GM19328 (cell line): ENCODE data around the gene STRN4.
"Not testable (repeated sequence)": the region's sequence is repeated elsewhere in the genome, so short reads cannot be mapped to it uniquely, and the experiment has no call there.

Experiments
- ATAC-seq: cut with Tn5 transposase; IDR thresholded peaks from one replicate; pipeline ENCODE4 v1.9.1; 2021; ENCODE audit warnings: mild to moderate bottlenecking, moderate library complexity; ENCODE audit not compliant: unreplicated experiment

STRN4 gene

GRCh38 chr19:46746281-46747057 is at the start of gene STRN4:
TSS of gene STRN4 (minus strand) at chr19:46746450. CDS start at chr19:46746430, 20 bp downstream.
- no peak for ATAC-seq

GRCh38 chr19:46791944-46792343 is 45.7 kb upstream of the STRN4 start:
- ATAC-seq: no peak

GRCh38 chr19:46789371-46789770 is 43.1 kb upstream of the STRN4 start:
- ATAC-seq: no peak

- no peak for ATAC-seq
Measured at GRCh38 chr19:46788968-46789338, 42.7 kb upstream of the STRN4 start.

- ATAC-seq: peak; percentile 57
Measured at GRCh38 chr19:46788262-46788967, 42.2 kb upstream of the STRN4 start, which contains the start of gene SLC1A5. TSS of gene SLC1A5 (minus strand) at chr19:46788594. CDS start at chr19:46787965, 629 bp downstream.

GRCh38 chr19:46787331-46788261 is 41.3 kb upstream of the STRN4 start:
- ATAC-seq: no peak

GRCh38 chr19:46787040-46787330 is 40.7 kb upstream of the STRN4 start:
- ATAC-seq: no peak

- no peak for ATAC-seq
Measured at GRCh38 chr19:46786236-46787039, 40.2 kb upstream of the STRN4 start.

- ATAC-seq: no peak
Measured at GRCh38 chr19:46785980-46786235, 39.7 kb upstream of the STRN4 start.

GRCh38 chr19:46785054-46785979 is 39.1 kb upstream of the STRN4 start:
- ATAC-seq: no peak

- ATAC-seq: no peak
Measured at GRCh38 chr19:46784262-46785053, 38.2 kb upstream of the STRN4 start.

- no peak for ATAC-seq
Measured at GRCh38 chr19:46783670-46784069, 37.4 kb upstream of the STRN4 start.

- no peak for ATAC-seq
Measured at GRCh38 chr19:46782355-46783019, 36.2 kb upstream of the STRN4 start.

GRCh38 chr19:46777956-46778645 is 31.9 kb upstream of the STRN4 start:
- not testable (repeated sequence) for ATAC-seq

GRCh38 chr19:46776927-46777911 is 31.0 kb upstream of the STRN4 start:
- ATAC-seq: no peak

GRCh38 chr19:46775642-46776258 is 29.5 kb upstream of the STRN4 start:
- ATAC-seq: no peak
